HuH-7 (cell line): Measurements from ENCODE around the gene CFAP20.
"Not testable (repeated sequence)": the region's sequence is repeated elsewhere in the genome, so short reads cannot be mapped to it uniquely, and the experiment has no call there.

Source experiments
- DNase-seq: peaks from one replicate; pipeline ENCODE4 v3.0.0; 2011; ENCODE audit warnings: low spot score

CFAP20 gene

GRCh38 chr16:58096249-58096648 is 32.9 kb downstream of the CFAP20 start:
- no peak for DNase-seq

GRCh38 chr16:58095575-58095960 is 33.6 kb downstream of the CFAP20 start:
- DNase-seq: not testable (repeated sequence)

GRCh38 chr16:58094791-58095574 is 34.2 kb downstream of the CFAP20 start:
- DNase-seq: no peak

- no peak for DNase-seq
Measured at GRCh38 chr16:58094026-58094425, 35.2 kb downstream of the CFAP20 start.

GRCh38 chr16:58090396-58090795 is 38.8 kb downstream of the CFAP20 start:
- DNase-seq: not testable (repeated sequence)

GRCh38 chr16:58088091-58088490 is 41.1 kb downstream of the CFAP20 start:
- no peak for DNase-seq

GRCh38 chr16:58087209-58087913 is 41.8 kb downstream of the CFAP20 start:
- no peak for DNase-seq

GRCh38 chr16:58086381-58087208 is 42.6 kb downstream of the CFAP20 start:
- no peak for DNase-seq

GRCh38 chr16:58085584-58086251 is 43.5 kb downstream of the CFAP20 start:
- no peak for DNase-seq

GRCh38 chr16:58085171-58085570 is 44.0 kb downstream of the CFAP20 start:
- no peak for DNase-seq

GRCh38 chr16:58084635-58085034 is 44.5 kb downstream of the CFAP20 start:
- DNase-seq: no peak

GRCh38 chr16:58082381-58082780 is 46.8 kb downstream of the CFAP20 start:
- no peak for DNase-seq

- not testable (repeated sequence) for DNase-seq
Measured at GRCh38 chr16:58080657-58081056, 48.5 kb downstream of the CFAP20 start.

- DNase-seq: no peak
Measured at GRCh38 chr16:58077796-58078195, 51.4 kb downstream of the CFAP20 start.

GRCh38 chr16:58076514-58076913 is 52.7 kb downstream of the CFAP20 start:
- no peak for DNase-seq

GRCh38 chr16:58074657-58075056 is 54.5 kb downstream of the CFAP20 start:
- no peak for DNase-seq

GRCh38 chr16:58073086-58073485 is 56.1 kb downstream of the CFAP20 start:
- DNase-seq: not testable (repeated sequence)

GRCh38 chr16:58072134-58072533 is 57.0 kb downstream of the CFAP20 start:
- DNase-seq: not testable (repeated sequence)

GRCh38 chr16:58070585-58070984 is 58.6 kb downstream of the CFAP20 start:
- no peak for DNase-seq
